ENCODE results near the gene AGO1. TPM values are rescaled to one million over a fixed set of nuclear protein-coding genes. Genes with fewer than 3 reads are reported as not detected.

Gene AGO1
- polyA plus RNA-seq, 2 of the 4 experiments (the other 2 are of a cell fraction) = 5.6 to 7.0 TPM

DNA sequence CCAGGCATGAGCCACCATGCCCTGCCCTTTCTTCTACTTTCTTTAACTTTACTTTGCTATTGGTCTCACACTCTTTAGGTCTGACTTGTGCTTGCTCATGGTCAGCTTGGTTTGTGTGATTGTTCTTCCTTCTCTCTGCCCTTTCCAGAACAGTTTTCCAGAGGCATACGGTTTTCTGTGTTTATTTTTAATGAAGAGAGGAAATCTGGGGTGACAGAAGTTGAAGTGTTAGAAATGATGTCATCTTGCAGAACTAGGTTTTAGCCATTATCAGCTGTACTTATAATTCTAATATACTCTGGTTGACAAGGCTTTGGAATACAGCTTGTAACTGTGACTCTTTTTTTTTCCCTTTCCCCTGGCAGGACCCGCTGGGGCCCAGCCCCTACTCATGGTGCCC is 62.3 kb downstream of the AGO1 start:
- no peaks in the 10 kb centered on the region for H3K9me3 ChIP-seq
- H3K4me2 ChIP-seq = no peak overlapping the region
- ATAC-seq (no peak), DNase-seq (ENCODE audit: low read depth in 1 of 2, low spot score in 1 of 2) (no peak), FAIRE-seq (no peak)
- H3K27ac ChIP-seq = no peak overlapping the region
- ChIA-PET CTCF (interaction anchor here (0.6 kb wide), 1 partner anchor 176 kb away, joined by 3 read pairs; no protein-coding TSS in a partner anchor), POLR2A (no interaction called here)
- WGBS (ENCODE audit: missing lambda C conversion rate) = 65% methylated on average over 2 of the region's 2 CpGs
- H3K4me1 ChIP-seq = no peaks in the 10 kb centered on the region
- TF ChIP-seq JUNB (IDR thresholded peaks at IDR 0.05) (no peak), RFX5 (IDR thresholded peaks at IDR 0.05) (no peak), ZNF302 (CRISPR knock-in tag; IDR thresholded peaks at IDR 0.05) (no peak), HOXB5 (CRISPR knock-in tag; IDR thresholded peaks at IDR 0.05) (no peak), POLR2A (IDR thresholded peaks at IDR 0.05; ENCODE audit: low read length) (no peak), BHLHE40 (IDR thresholded peaks at IDR 0.05; ENCODE audit: low read depth, low read length) (no peak), GATA3 (IDR thresholded peaks at IDR 0.05; ENCODE audit: borderline replicate concordance) (no peak), POLR2AphosphoS2 (conservative IDR thresholded peaks at IDR 0.05; ENCODE audit: low read length) (no peak), SREBF2 (IDR thresholded peaks at IDR 0.05) (no peak), KDM1A (IDR thresholded peaks at IDR 0.05; ENCODE audit: low read depth) (no peak), RAD21 (conservative IDR thresholded peaks at IDR 0.05 in 1 of 2, IDR thresholded peaks at IDR 0.05 in 1 of 2) (no peak)
- TF ChIP-seq, protein P1, sequence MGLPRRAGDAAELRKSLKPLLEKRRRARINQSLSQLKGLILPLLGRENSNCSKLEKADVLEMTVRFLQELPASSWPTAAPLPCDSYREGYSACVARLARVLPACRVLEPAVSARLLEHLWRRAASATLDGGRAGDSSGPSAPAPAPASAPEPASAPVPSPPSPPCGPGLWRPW (IDR thresholded peaks at IDR 0.05) = no peak
- TF ChIP-seq, protein P2, sequence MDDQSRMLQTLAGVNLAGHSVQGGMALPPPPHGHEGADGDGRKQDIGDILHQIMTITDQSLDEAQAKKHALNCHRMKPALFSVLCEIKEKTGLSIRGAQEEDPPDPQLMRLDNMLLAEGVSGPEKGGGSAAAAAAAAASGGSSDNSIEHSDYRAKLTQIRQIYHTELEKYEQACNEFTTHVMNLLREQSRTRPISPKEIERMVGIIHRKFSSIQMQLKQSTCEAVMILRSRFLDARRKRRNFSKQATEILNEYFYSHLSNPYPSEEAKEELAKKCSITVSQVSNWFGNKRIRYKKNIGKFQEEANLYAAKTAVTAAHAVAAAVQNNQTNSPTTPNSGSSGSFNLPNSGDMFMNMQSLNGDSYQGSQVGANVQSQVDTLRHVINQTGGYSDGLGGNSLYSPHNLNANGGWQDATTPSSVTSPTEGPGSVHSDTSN (IDR thresholded peaks at IDR 0.05) = no peak
- no peak overlapping the region for H3K4me3 ChIP-seq

DNA sequence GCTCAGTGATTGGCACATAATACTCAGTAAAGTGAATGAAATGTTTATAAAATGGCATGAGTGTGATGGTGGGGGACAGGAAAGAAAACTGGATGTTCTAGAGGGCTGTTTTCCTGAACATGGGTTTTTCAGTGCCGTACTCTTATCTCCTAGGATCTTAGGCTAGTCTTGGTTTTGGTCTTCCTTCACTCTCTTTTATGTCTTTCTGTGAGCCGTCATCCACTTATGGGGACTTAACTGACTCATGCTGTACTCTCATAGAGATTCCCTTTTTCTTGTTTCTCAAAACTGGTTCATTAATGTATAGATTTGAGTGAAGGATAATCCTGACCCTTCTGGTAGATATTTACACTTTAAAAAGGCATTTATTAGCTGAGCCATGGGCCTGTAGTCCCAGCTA is 64.5 kb downstream of the AGO1 start:
- ChIA-PET CTCF (no interaction called here), POLR2A (interaction anchor here (1.9 kb wide), 1 partner anchor 16 kb away, joined by 5 read pairs; the partner anchor contains the start of gene AGO3)
- H3K4me2 ChIP-seq = no peak overlapping the region
- WGBS (ENCODE audit: missing lambda C conversion rate) = 95% methylated on average over 2 of the region's 2 CpGs
- no peaks in the 10 kb centered on the region for H3K9me3 ChIP-seq
- no peak overlapping the region for H3K4me3 ChIP-seq
- no peak for TF ChIP-seq MYC (IDR thresholded peaks at IDR 0.05; ENCODE audit: borderline replicate concordance, low read length)
- TF ChIP-seq BCL3 (IDR thresholded peaks at IDR 0.05) = no peak
- no peak for TF ChIP-seq KDM5A (IDR thresholded peaks at IDR 0.05)
- TF ChIP-seq JUN (IDR thresholded peaks at IDR 0.05) = no peak
- TF ChIP-seq, protein P3, sequence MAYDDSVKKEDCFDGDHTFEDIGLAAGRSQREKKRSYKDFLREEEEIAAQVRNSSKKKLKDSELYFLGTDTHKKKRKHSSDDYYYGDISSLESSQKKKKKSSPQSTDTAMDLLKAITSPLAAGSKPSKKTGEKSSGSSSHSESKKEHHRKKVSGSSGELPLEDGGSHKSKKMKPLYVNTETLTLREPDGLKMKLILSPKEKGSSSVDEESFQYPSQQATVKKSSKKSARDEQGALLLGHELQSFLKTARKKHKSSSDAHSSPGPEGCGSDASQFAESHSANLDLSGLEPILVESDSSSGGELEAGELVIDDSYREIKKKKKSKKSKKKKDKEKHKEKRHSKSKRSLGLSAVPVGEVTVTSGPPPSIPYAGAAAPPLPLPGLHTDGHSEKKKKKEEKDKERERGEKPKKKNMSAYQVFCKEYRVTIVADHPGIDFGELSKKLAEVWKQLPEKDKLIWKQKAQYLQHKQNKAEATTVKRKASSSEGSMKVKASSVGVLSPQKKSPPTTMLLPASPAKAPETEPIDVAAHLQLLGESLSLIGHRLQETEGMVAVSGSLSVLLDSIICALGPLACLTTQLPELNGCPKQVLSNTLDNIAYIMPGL (CRISPR knock-in tag; IDR thresholded peaks at IDR 0.05; ENCODE audit: borderline replicate concordance) = no peak
- no peak for TF ChIP-seq CHD2 (IDR thresholded peaks at IDR 0.05; ENCODE audit: low read length, partially characterized antibody)
- no peak for TF ChIP-seq ESRRA (IDR thresholded peaks at IDR 0.05; ENCODE audit: borderline replicate concordance, low read length)
- TF ChIP-seq FOSL2 (IDR thresholded peaks at IDR 0.05) = no peak
- TF ChIP-seq FOSL2 (CRISPR knock-in tag; IDR thresholded peaks at IDR 0.05) = no peak
- no peak for TF ChIP-seq EHF (CRISPR knock-in tag; IDR thresholded peaks at IDR 0.05)
- DNase-seq (ENCODE audit: low read depth in 1 of 2, low spot score in 1 of 2) (no peak), ATAC-seq (no peak), FAIRE-seq (no peak)
- H3K4me1 ChIP-seq = no peaks in the 10 kb centered on the region
- no peak overlapping the region for H3K27ac ChIP-seq

GRCh38 chr1:35958558-35958957 is 75.5 kb downstream of the AGO1 start:
- ChIA-PET CTCF (no interaction called here), POLR2A (no interaction called here)
- no peak for ATAC-seq
- Histone ChIP-seq H3K4me3 (no peak overlapping the region), H3K4me2 (no peak overlapping the region), H3K4me1 (no peaks in the 10 kb centered on the region), H3K9me3 (no peaks in the 10 kb centered on the region), H3K27ac (no peak overlapping the region)
- FAIRE-seq = no peak
- 96% methylated on average over 1 of the region's 1 CpG for WGBS (ENCODE audit: missing lambda C conversion rate)
- no peak for DNase-seq (ENCODE audit: low read depth in 1 of 2, low spot score in 1 of 2)
- TF ChIP-seq NFE2L2 (conservative IDR thresholded peaks at IDR 0.05; ENCODE audit: low read length) (no peak), BCL3 (IDR thresholded peaks at IDR 0.05) (no peak), SMC3 (IDR thresholded peaks at IDR 0.05) (no peak), CHD2 (IDR thresholded peaks at IDR 0.05; ENCODE audit: low read length, partially characterized antibody) (no peak)

Measured in A549 (cell line).